GM21381 (cell line): ENCODE measurements around the gene WLS.

Experiments
- ATAC-seq: cut with Tn5 transposase; IDR thresholded peaks from one replicate; pipeline ENCODE4 v1.9.1; 2021; ENCODE audit warnings: mild to moderate bottlenecking, moderate library complexity; ENCODE audit not compliant: unreplicated experiment

The WLS gene

DNA sequence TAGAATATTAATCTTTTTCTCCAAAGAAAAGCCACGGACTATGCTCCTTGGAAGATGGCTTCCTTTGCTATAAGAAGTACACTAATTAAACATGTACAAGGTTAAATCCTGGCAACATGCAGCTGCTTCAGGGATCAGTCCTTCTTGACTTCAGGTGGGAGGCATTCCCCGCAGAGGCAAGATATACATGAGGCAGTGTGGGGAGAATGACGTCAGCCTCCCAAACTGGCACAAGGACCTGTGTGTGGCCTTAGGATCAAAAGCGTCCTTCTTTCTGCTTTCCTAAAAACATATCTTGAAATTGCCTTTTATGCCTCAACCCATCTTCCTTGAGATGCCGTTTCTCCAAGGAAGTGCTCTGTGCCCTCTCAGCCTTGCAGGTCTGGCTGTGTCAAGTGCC lies 90.3 kb downstream of the WLS start:
- no peak for ATAC-seq

DNA sequence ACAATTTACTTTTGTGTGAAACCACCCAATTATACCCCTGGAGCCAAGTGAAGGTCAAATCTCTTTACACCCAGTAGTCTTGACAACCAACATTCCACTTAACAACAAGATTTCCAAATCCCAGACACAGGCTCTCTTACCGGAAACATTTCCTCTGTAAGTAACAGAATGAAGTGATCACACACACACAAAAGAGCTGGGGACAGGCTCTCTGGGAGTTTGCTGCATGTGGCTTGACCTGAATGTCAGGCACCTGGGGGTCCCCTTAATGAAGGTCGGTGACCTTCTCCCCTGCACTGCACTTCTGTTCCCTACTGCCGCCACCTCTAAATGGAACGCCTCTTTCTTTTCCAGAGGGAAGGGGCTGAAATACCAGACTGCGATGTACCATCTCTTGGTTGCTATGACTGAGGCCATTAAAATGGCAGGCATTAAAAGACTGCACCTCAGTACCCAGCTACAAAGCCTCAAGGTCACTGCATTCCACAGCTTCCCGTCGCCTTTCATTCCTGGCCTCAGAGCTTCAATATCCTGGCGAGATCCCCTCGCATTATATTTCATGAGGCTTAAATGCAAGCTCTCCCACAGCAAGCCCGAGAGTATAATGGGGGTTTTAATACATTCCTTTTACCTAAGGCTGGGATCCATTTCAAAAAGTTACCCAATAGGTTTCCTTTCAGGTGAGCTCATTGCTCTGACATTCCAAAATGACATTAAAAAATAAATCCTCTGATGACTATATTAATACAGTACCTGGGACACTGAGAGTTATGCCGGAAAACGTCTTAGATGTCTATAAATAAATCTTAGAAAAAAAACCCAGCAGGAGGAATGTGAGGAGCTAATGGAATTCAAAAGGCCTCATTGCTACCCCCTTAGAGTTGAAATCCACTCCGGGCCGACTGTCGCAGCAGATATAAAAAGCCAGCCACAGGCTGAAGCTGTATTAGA lies 91.0 kb downstream of the WLS start:
- ATAC-seq, result no peak

DNA sequence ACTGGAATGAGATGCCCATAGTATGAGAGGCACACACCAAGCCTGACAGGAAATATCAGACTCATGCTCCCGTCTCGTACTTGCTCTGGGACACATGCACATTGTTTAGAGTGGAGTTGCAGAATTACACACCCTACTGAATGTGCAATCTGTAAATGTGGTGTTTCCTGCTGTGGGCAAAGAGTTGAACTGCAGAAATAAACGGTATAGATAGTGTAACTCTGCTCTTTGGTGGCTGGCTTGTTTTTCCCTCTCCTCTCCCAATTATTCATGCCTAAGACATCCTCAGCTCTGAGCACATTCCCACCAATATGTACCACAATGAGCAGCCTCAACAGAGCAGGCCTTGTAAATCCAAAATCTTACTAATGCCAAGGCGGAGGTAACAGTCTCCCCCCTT lies 91.8 kb downstream of the WLS start:
- ATAC-seq, result no peak

DNA sequence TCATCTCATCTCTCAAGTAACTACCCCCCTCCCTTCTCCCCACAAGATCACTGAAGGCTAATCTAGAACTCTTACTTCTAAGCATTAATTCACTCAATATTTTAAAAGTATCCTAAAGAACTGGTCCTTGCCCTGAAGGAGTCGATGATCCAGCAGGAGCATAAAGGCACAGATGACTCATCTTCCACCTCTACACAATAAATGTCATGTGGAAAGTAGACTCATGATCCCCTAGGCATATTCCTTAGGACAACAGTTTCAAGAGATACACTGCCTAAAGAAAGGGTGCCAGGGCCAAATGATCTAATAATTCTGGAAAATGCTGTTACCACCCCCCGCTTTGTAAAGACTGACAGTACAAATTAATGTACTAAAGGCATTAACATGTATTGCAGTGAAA lies 96.1 kb downstream of the WLS start:
- no peak for ATAC-seq

DNA sequence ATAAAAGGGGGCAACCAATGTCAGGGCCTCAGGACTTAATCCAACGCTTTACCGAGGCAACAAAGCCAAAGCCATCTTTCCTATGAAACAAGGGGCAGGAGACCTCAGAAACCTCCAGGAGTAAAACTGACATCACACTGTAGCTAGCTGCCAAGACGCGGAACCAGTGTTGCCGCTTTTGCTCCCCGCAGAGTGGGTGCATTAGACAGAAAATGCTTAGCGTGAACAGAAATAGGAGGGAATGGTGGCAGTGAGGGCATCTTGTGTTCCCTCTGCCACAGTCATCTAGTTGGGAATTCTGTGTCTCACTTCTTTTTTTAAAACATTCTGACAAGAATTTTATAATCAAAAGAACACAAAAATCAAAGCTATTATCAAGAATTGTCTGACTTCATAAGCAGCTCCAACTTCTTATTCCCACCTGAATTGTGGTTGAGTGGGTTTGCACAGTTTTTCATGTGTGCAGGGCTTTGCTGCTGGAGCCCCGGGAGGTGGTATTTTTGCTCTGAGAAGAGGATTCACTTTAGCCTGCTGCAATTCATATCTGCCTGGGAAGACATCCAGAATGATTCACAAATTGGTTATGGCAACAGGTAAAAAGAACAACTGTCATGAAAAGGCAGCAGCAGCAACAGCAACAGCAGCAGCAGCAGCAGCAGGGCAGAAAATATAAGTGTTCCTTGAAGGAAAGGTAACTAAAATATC lies 99.7 kb downstream of the WLS start:
- no peak for ATAC-seq

DNA sequence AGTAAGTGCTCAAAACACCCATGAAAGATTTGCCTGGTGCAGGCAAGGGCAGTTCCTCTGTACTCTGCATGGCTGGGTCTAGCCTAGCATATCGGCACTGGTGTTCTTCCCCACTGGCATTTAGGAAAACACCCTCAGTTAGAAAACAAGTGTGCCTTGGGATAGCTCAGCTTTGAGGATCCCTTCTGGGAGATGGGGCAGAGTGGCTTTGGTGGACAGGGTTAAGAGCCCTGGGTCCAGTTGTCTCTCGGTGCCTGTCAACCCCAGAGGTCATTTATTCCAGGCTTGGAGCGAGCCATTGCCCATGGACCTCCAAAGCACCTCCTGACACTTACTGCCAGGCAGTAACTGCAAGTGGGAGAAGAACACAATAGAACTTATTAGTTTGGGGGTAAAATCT lies 101.1 kb downstream of the WLS start:
- ATAC-seq, result no peak

DNA sequence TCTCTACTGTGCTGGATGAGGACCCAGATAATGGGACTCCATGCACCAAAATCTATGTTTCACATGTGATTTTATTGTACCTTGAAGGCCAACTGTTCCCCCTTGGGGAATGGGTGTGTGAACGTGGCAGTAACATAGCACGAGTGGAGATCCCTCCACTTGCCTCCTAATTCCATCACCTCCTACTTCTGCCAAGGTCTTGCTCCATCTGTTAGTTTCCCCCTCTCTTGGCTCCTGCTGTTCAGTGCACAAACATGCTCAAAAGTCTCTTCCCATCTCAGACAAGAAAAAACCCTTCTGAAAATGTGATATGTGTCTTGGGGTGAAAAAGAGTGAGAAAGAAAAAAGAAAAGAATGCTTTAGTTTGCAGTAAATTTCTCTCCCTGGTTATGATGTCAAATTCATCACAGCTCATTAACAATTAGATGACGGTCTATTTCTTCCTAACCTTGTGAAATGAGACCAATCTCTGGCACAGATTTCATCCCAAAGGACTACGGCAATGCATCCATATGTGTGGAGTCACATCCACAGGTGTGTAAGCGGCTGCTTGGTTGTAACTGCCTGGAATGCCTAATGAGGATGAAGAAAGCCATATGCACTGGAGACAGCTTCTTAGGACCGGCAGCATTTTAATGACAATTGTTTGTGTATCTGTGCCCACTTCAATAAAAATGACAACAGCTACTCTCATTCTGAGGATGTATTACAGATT lies 102.6 kb downstream of the WLS start:
- no peak for ATAC-seq

DNA sequence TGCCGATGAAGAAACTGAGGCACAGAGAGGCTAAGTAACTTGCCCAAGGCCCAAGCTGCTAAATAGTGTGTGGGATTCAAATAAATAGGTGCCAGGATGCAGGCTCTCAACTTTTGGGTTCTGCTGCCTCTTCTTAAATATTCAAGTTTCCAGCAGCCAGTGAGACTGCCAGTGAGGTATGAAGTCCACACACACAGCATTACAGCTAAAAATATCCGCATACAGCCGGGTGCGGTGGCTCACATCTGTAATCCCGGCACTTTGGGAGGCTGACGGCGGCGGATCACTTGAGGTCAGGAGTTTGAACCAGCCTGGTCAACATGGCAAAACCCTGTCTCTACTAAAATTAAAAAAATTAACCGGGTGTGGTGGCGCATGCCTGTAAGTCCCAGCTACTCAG lies 103.5 kb downstream of the WLS start:
- ATAC-seq, result no peak

DNA sequence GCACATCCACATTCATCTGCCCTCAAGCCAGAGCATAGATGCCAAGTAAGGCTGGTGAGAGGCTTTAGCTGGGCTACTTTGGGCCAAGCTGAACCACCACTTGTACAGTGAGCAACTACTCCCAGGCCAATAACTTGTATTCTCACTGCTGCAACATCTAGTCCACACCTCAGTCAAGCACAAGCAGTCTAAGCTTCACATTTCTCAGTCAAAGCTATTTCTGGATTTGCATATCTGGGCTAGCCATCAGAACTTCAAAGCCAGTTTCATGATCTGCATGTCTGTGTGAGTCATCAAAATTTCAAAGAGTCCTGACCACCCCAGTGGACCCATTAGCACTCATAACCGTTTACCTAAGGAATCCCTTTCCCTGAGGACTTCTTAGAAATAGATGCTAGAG lies 104.2 kb downstream of the WLS start:
- peak; percentile 64 for ATAC-seq

DNA sequence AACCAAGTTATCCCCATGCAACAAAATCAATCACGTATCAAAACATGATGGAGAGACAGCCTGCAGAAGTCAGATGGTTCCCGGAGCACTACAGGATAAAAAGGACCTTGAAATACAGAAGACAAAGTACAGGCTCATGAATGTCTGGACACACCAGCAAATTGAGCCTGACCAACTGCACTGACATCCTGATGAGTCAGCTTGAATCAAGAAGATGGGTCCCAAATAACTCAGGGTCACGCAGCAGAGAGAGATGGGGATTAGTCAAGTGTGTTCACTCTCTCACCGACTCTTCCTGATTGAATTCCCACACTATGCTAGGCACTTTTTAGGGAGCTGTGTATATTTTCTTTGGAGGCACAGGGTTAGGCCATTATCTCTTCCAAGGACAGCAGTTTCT lies 110.8 kb downstream of the WLS start:
- no peak for ATAC-seq

DNA sequence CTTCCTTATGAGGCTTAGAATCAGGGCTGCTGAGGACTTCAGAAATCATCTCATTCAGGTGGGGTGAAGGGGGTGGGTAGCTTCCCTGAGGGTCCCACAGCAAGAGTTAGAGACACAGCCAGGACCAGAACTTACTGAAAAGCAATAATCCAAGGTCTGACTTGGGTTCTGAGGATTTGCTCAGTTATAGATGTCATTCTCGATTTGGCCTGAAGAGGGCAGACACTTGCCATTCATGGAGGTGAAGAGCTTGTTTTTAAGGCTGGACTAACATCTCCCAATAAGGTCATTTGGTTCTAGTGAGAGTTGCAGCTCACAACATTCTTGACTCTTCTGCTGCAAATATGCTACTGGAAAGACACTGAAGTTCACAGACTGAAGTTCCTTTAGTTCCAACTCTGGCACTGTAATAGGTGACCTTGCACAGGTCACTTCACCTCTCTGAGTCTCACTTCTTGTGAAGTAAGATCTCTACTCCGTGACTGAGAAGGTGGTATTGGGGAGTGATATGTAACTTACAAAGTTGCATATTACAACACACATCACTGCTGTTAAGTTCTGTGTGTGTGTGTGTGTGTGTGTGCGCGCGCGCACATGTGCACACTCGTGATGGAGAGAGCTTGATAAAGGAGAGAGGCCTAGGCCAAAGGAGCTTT lies 112.1 kb downstream of the WLS start:
- ATAC-seq, result peak; percentile 80

DNA sequence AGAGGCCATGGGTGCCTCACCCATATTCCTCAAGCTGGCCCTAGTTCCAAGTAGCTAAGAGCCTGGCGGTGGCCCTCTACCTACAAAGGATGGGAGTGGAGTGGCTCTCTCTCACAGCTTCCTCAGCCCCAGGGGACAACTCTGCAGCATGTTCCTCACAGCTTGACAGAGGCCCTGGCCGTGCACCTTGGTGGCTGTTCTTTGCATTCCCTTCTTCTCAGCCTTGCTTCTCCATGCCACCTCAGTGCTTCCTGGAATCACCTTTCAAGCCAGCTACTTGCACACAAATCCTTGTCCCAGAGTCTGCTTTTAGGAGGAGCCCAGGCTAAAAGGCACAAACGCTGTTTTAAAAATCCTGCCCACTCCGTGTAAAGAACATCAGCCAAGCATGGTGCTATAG lies 112.9 kb downstream of the WLS start:
- no peak for ATAC-seq

DNA sequence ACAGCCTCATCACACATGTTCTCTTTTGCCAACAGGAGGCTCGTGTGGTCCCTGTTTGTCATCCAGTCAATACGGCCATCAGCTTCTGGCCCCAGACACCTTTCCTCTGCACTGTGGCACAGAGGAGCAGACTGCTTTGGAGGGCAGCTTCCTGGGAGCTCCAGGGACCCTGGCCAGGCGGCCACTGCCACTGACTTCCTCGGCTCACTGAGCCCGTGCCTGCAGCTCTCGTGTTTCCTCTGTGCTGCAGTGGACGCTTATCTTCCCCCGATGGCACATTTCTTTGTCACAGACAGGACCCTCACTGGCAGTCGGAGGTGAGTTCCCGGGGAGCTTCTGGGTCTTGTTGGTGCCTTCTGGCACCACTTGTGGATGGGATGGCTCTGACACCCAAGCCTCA lies 114.9 kb downstream of the WLS start:
- no peak for ATAC-seq

DNA sequence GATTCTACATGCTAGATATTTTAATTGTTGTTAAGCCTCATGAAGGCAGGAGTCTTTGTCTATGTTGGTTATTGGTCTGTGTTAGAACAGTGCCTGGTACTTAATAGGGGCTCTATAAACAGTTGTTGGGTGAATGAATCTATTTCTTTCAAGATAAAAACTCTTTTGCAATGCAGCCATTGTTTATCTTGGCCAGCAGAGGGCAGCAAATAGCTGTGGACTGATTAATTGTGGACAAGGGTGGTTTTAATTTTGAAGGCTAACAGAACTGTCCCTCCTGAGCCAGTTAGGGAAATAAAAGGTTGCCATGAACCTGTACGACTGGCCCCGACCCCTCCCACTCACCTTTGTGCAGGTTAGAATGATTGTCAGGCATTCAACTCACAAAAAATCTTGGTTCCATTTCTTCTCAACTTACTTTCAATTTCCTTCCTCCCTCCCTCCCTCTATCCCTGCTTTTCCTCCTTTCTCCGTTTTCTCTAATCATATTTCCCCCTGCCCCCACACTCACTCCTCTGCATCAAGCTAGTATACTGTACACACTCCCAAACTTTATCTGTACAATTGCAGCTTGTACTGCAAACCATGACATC lies 115.6 kb downstream of the WLS start:
- no peak for ATAC-seq

DNA sequence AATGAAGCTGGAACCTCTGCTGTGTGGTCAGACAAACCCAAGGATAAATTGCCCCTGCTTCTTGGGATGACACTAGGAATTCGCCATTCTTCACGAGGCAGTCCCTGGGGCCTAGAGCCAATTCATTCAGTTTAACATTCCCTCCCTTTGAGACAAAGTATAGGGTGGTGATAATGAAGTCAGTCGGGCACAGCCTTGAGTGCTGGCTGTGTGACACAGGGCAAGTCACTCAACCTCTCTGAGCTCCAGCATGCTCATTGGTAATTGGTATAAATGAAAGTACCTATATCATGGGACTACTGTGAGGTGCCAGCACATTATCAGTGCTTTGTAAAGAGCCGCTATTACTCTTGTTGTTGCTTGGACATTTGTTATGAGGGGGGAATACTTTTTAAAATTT lies 117.0 kb downstream of the WLS start:
- no peak for ATAC-seq

DNA sequence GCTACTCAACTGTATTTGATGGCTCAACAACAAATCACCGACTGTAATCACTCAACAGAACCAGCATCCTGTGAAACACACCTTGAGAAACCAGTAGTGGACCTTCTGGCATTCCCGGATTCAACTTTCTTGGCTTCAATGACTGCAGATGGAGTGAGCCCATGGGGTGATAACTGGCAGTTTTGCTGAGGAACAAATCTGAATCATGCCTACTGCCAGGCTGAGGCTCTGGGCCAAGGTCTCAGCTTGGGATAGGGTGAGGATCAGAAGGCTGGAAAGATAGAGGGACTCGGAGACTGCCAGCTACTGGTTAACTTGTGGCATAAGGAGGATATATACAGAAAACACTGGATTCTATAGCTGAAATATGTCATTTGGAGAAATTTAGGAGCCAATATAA lies 118.4 kb downstream of the WLS start:
- no peak for ATAC-seq

DNA sequence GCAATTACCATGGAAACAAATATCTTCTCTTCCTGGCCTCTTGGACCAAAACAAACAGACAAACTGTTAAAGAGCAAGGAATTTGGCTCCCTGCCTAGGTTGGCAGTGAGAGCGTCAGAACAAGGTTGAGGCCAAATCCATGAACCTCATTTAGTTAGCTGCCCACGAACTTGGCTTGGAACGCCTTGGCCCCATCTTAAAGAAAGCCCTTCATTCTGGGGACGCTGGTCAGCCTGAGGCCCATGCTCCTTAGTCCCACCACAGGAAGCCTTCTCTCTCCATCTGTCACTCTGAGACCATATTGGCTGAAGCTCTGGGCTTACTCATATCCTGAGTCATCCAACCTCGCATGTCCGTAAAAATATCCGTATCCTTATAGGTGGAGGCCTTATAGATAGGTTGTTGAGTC lies 119.5 kb downstream of the WLS start:
- ATAC-seq, result no peak

DNA sequence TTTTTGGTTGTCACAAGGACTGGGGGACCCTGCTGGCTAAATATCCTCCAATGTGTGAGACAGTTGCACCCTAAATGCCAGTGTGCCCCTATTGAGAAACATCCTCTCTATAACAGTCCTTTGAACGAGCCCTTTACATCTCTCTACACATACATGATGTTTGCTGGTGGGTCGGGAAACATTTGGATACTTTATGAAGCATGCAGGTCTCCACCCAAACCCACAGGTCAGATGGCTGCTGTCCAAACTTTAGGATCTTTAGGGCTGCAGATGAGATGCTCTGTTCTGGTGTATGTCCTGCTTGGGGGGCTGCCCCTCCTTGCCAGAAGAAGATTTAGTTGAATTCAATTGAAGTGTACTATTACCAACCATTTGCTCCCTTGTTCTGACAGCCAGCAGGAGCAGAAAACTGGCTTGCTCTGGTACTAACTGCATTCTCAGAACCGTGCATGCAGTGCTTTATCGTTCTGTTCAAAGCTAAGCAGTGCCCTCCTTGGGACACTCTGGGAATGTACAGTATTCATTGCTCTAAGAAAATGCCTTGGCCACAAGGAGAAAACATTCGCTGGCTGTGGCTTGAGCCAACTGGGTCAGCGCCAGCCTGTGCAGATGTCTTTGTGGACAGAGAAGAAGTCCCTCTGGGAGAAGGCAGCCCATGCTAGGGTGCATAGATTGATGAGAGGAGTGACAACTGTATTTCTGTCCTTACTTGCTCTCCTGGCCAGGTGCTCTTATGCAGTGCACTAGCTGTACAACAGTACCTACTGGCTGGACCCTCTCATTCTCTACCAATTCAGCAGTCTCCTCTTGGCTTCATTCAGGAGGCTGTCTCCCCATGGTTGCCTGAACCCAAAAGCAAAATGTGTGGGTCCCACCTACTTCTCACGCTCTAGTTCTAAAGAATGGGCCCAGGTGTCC lies 120.5 kb downstream of the WLS start:
- ATAC-seq, result no peak

DNA sequence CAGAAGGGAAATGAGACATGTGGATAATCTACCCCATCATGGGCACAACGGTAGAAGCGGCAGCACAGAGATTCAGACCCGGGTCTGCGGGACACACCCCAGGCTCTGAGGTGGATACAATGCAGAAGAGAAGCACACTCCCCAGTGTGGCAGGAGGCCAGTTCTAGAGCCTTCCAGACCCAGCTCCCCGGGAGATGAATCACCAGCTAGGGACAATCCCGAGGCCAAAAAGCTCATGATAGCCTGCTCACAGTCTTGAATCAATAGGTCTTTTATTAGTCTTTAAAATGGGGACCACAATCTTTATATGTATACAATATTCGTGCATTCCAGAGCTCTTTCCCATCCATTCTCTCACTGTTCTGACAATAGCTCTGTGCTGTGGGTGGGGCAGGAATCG lies 124.6 kb downstream of the WLS start:
- no peak for ATAC-seq
